Body of pancreas (tissue), 4 donors: ENCODE data around the gene KRTAP1-4.

ENCODE experiments used
- POLR2A ChIP-seq, 3 donors: fragments of 450-650 bp; IDR thresholded peaks; one replicate each; pipeline ENCODE4 v1.6.1; 2016; ENCODE audit warnings: antibody characterized with exemption in 3 of 3, mild to moderate bottlenecking in 2 of 3
- TF ChIP-seq, protein P1 (sequence below), 7 experiments: fragments of 450-650 bp in 4 of 7; fragments of 200-600 bp in 3 of 7; sonication (generic) in 3 of 7; IDR thresholded peaks; one replicate each; pipeline ENCODE4 v1.5.1; 2016 to 2019; ENCODE audit warnings: antibody characterized with exemption in 7 of 7

DNA sequence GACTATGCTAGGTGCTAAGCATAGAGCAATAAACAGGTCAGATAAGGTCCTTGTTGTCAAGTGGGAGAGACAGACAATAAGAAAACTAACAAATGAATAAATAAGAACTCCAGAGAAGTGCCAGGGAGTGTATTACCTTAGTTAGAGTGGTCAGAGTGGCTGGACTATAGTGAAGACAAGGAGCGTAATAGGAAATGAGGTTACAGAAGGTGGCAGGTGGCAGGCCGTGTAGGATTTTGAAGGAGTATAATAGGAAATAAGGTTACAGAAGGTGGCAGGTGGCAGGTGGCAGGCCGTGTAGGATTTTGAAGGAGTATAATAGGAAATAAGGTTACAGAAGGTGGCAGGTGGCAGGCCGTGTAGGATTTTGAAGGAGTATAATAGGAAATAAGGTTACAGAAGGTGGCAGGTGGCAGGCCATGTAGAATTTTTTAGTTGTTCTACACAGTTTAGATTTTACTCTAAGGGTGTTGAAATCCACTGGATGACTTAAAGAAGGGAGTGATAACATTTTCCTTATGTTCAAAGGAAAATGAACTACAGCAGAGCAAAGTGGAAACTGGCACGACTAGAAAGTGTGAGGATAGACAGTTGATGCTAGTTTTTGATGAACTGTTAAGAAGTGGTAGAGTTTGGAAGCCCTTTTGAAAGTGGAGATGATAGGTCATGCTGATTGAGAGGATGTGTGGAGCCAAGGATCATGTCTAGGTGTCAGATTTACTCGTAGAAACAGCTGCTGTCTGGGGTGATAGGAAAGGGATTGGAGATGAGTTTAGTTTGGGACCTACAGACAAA is 17.5 kb downstream of the KRTAP1-4 start:
- TF ChIP-seq, protein P1, sequence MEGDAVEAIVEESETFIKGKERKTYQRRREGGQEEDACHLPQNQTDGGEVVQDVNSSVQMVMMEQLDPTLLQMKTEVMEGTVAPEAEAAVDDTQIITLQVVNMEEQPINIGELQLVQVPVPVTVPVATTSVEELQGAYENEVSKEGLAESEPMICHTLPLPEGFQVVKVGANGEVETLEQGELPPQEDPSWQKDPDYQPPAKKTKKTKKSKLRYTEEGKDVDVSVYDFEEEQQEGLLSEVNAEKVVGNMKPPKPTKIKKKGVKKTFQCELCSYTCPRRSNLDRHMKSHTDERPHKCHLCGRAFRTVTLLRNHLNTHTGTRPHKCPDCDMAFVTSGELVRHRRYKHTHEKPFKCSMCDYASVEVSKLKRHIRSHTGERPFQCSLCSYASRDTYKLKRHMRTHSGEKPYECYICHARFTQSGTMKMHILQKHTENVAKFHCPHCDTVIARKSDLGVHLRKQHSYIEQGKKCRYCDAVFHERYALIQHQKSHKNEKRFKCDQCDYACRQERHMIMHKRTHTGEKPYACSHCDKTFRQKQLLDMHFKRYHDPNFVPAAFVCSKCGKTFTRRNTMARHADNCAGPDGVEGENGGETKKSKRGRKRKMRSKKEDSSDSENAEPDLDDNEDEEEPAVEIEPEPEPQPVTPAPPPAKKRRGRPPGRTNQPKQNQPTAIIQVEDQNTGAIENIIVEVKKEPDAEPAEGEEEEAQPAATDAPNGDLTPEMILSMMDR (IDR thresholded peaks at IDR 0.05) = no peak
- no peak for TF ChIP-seq POLR2A (IDR thresholded peaks at IDR 0.05)
